Measurements from ENCODE around the gene SLC28A1.

Gene SLC28A1

GRCh38 chr15:84879088-84879780, 5.2 kb upstream of the SLC28A1 start:
- TF ChIP-seq, protein P1, sequence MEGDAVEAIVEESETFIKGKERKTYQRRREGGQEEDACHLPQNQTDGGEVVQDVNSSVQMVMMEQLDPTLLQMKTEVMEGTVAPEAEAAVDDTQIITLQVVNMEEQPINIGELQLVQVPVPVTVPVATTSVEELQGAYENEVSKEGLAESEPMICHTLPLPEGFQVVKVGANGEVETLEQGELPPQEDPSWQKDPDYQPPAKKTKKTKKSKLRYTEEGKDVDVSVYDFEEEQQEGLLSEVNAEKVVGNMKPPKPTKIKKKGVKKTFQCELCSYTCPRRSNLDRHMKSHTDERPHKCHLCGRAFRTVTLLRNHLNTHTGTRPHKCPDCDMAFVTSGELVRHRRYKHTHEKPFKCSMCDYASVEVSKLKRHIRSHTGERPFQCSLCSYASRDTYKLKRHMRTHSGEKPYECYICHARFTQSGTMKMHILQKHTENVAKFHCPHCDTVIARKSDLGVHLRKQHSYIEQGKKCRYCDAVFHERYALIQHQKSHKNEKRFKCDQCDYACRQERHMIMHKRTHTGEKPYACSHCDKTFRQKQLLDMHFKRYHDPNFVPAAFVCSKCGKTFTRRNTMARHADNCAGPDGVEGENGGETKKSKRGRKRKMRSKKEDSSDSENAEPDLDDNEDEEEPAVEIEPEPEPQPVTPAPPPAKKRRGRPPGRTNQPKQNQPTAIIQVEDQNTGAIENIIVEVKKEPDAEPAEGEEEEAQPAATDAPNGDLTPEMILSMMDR (IDR thresholded peaks at IDR 0.05) = no peak
- TF ChIP-seq ZFX (IDR thresholded peaks at IDR 0.05; ENCODE audit: borderline replicate concordance) = no peak
- H3K27ac ChIP-seq = no peak overlapping the region

DNA sequence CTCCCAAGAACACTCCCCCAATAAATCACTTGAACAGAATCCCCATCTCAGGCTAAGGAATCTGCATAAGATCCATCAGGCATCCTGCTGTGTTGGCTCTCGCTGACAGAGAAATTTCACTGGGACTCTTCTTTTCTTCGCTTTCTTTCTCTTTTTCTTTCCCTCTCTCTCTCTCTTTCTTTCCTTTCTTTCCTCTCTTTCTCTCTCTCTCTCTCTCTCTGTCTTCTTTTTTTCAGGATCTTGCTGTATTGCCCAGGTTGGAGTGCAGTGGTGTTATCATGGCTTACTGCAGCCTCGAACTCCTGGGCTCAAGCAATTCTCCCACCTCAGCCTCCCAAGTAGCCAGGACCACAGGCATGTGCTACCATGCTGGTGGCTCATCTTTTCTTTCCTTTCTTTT, 4.5 kb upstream of the SLC28A1 start:
- H3K27ac ChIP-seq = no peak overlapping the region
- no peak for TF ChIP-seq ZFX (IDR thresholded peaks at IDR 0.05; ENCODE audit: borderline replicate concordance)
- TF ChIP-seq, protein P1 (IDR thresholded peaks at IDR 0.05) = no peak

GRCh38 chr15:84880822-84881519, 3.5 kb upstream of the SLC28A1 start:
- H3K27ac ChIP-seq = no peak overlapping the region
- no peak for TF ChIP-seq ZFX (IDR thresholded peaks at IDR 0.05; ENCODE audit: borderline replicate concordance)
- TF ChIP-seq, protein P1 (IDR thresholded peaks at IDR 0.05) = no peak

- TF ChIP-seq, protein P1 (IDR thresholded peaks at IDR 0.05) = no peak
- no peak for TF ChIP-seq ZFX (IDR thresholded peaks at IDR 0.05; ENCODE audit: borderline replicate concordance)
These were observed 3.0 kb upstream of the SLC28A1 start for GRCh38 chr15:84881520-84881830.

GRCh38 chr15:84883466-84883865, 996 bp upstream of the SLC28A1 start:
- no peak overlapping the region for H3K27ac ChIP-seq
- TF ChIP-seq ZFX (IDR thresholded peaks at IDR 0.05; ENCODE audit: borderline replicate concordance) = no peak
- TF ChIP-seq, protein P1 (IDR thresholded peaks at IDR 0.05) = no peak

More at GRCh38 chr15:84881520-84881830, 3.0 kb upstream of the SLC28A1 start:
- no peak overlapping the region for H3K27ac ChIP-seq

DNA sequence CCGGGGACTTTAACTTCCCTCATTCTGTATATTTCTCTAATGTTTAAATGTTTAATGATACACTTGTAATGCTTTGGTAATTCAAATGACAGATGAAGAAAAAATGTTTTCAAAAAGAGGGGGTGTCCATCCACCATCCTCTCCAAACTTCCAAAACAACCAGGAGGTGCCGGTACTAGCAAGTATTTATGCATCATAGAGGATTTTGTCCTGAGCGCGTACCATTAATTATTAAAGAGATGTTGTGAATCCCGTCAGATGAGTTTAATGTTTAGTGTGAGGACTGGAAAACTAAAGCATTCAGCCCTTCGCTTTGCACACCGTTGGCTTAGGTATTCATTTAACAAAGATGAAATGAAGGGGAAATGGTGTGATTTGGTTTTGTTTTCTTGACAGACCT, 1.3 kb downstream of the SLC28A1 start:
- no peak overlapping the region for H3K27ac ChIP-seq
- TF ChIP-seq, protein P1 (IDR thresholded peaks at IDR 0.05) = no peak
- no peak for TF ChIP-seq ZFX (IDR thresholded peaks at IDR 0.05; ENCODE audit: borderline replicate concordance)

Data from 22Rv1 (cell line).